PFSK-1 (cell line): ENCODE data around the gene CTNNAL1.

Experiments
- FOXP2 ChIP-seq: optimal IDR thresholded peaks from 2 replicates; pipeline ENCODE3; 2011; ENCODE audit warnings: borderline replicate concordance, control low read depth, inconsistent platforms; ENCODE audit not compliant: insufficient read depth; ENCODE audit errors: extremely low read length, extremely low read depth
- POLR2AphosphoS5 ChIP-seq: IDR thresholded peaks from 2 replicates; pipeline ENCODE4 v1.6.1; 2012; ENCODE audit warnings: low read depth, mild to moderate bottlenecking, control low read depth, low read length, moderate library complexity
- REST ChIP-seq, 2 experiments: IDR thresholded peaks; 2 replicates each; pipeline versions ENCODE4 v1.6.1 to v1.8.0; 2011 to 2012; ENCODE audit warnings: low read depth in 2 of 2, low read length in 2 of 2, control low read depth in 1 of 2, inconsistent platforms in 1 of 2, mild to moderate bottlenecking in 1 of 2, moderate library complexity in 1 of 2; ENCODE audit not compliant: insufficient read depth in 1 of 2
- SIN3A ChIP-seq: IDR thresholded peaks from 2 replicates; pipeline ENCODE4 v1.6.1; 2012; ENCODE audit warnings: mild to moderate bottlenecking, low read length, moderate library complexity, borderline replicate concordance; ENCODE audit not compliant: insufficient read depth
- TAF1 ChIP-seq: IDR thresholded peaks from 2 replicates; pipeline ENCODE4 v1.6.1; 2012; ENCODE audit warnings: low read length, control low read depth, borderline replicate concordance; ENCODE audit not compliant: insufficient read depth

CTNNAL1 gene

GRCh38 chr9:108972626-108973209 is 40.6 kb downstream of the CTNNAL1 start:
- TF ChIP-seq FOXP2 (no peak), POLR2AphosphoS5 (no peak)

GRCh38 chr9:108972186-108972585 is 41.1 kb downstream of the CTNNAL1 start:
- TF ChIP-seq TAF1 (no peak), FOXP2 (no peak), SIN3A (no peak), POLR2AphosphoS5 (no peak), REST (IDR thresholded peaks at IDR 0.05; ENCODE audit: insufficient read depth in 1 of 2, low read depth in 2 of 2, low read length in 2 of 2) (no peak)

GRCh38 chr9:108967916-108968315 is 45.4 kb downstream of the CTNNAL1 start:
- TF ChIP-seq POLR2AphosphoS5 (no peak), SIN3A (no peak), FOXP2 (no peak), TAF1 (no peak), REST (IDR thresholded peaks at IDR 0.05; ENCODE audit: insufficient read depth in 1 of 2, low read depth in 2 of 2, low read length in 2 of 2) (no peak)

GRCh38 chr9:108963459-108964143 is 49.7 kb downstream of the CTNNAL1 start:
- no peak for TF ChIP-seq TAF1
- TF ChIP-seq REST (IDR thresholded peaks at IDR 0.05; ENCODE audit: insufficient read depth in 1 of 2, low read depth in 2 of 2, low read length in 2 of 2), result no peak
- no peak for TF ChIP-seq FOXP2
- no peak for TF ChIP-seq SIN3A
- TF ChIP-seq POLR2AphosphoS5, result no peak

GRCh38 chr9:108961151-108961550 is 52.1 kb downstream of the CTNNAL1 start:
- TF ChIP-seq TAF1 (no peak), REST (IDR thresholded peaks at IDR 0.05; ENCODE audit: insufficient read depth in 1 of 2, low read depth in 2 of 2, low read length in 2 of 2) (no peak), FOXP2 (no peak), SIN3A (no peak), POLR2AphosphoS5 (no peak)
